GM23248 (cell line): Measurements from ENCODE around the gene DPP10.

Source experiments
- EZH2 ChIP-seq: fragments of 200-600 bp; sonication (generic); IDR thresholded peaks from 2 replicates; pipeline ENCODE4 v1.6.1; 2018; ENCODE audit warnings: antibody characterized with exemption, mild to moderate bottlenecking; ENCODE audit not compliant: insufficient read depth, poor library complexity, severe bottlenecking
- EZH2phosphoT487 ChIP-seq: fragments of 200-600 bp; sonication (generic); IDR thresholded peaks from 2 replicates; pipeline ENCODE4 v1.6.1; 2018; ENCODE audit warnings: antibody characterized with exemption, moderate library complexity, mild to moderate bottlenecking, low read depth; ENCODE audit not compliant: insufficient read depth

DNA sequence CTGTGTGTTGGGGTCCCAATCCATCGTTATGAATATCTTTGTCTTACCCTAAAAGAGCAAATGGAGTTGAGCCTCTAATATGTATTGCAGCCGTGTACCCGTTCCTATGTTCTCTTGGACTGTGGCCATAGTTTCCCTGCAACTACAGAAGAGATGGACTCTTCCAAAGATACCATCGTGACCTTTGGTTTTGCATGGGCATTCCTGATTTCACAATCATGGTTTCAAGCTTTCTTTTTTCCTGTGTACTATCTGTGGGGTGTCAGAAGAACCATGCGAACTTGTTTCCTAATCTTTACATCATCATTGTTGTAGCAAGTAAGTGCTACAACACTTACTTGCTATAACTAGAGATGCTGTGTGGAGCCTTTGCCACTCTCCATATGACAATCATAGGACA lies 1295.7 kb downstream of the DPP10 start:
- TF ChIP-seq EZH2 = no peak
- no peak for TF ChIP-seq EZH2phosphoT487
